ENCODE data around the gene PCDHB7. TPM values are rescaled to one million over a fixed set of nuclear protein-coding genes. Genes with fewer than 3 reads are reported as not detected.
"Not testable (repeated sequence)": the region's sequence is repeated elsewhere in the genome, so short reads cannot be mapped to it uniquely, and the experiment has no call there.

PCDHB7 gene
- total RNA-seq, 1 experiment from 2014 or later = not detected

- H3K4me1 Mint-ChIP-seq (ENCODE audit: low read depth, unreplicated experiment) = no peaks in the 10 kb centered on the region
- no peaks in the 10 kb centered on the region for H3K36me3 Mint-ChIP-seq (ENCODE audit: insufficient read depth, unreplicated experiment)
- H3K27ac Mint-ChIP-seq (ENCODE audit: unreplicated experiment) = no peak overlapping the region
- H3K9me3 ChIP-seq = no peaks in the 10 kb centered on the region
- H3K36me3 ChIP-seq (ENCODE audit: control insufficient read depth, insufficient read depth, low read length) = no peaks in the 10 kb centered on the region
- H3K4me3 Mint-ChIP-seq (ENCODE audit: unreplicated experiment) = no peak overlapping the region
- no peaks in the 10 kb centered on the region for H3K27me3 Mint-ChIP-seq (ENCODE audit: insufficient read depth, unreplicated experiment)
- intact Hi-C loops (cut with micrococcal nuclease; ENCODE audit: unreplicated experiment) = no loop called here
- ChIA-PET POLR2A (no interaction called here), CTCF (no interaction called here)
- peaks cover 9% of the 10 kb centered on the region for H3K9me3 Mint-ChIP-seq (ENCODE audit: unreplicated experiment)
- no peak overlapping the region for H3K4me3 ChIP-seq (ENCODE audit: low read depth, low read length)
- no peaks in the 10 kb centered on the region for H3K27me3 ChIP-seq (replicated peaks; ENCODE audit: control insufficient read depth, insufficient read depth, low read length)
- DNase-seq = no peak
- H3K4me1 ChIP-seq = no peaks in the 10 kb centered on the region
- no peak for TF ChIP-seq CTCF (IDR thresholded peaks at IDR 0.05; ENCODE audit: insufficient read depth in 1 of 2, low read depth in 1 of 2, low read length in 1 of 2, severe bottlenecking in 1 of 2, unreplicated experiment in 1 of 2)
- BruUV-seq (replicated peaks) = no TSS peak
Observed at GRCh38 chr5:141175933-141176332, 3.5 kb downstream of the PCDHB7 start.

- POLR2A ChIA-PET; H3K4me1 Mint-ChIP-seq (ENCODE audit: low read depth, unreplicated experiment); CTCF ChIA-PET; H3K36me3 ChIP-seq (ENCODE audit: control insufficient read depth, insufficient read depth, low read length); H3K4me3 ChIP-seq (ENCODE audit: low read depth, low read length); BruUV-seq (replicated peaks); H3K9me3 Mint-ChIP-seq (ENCODE audit: unreplicated experiment); H3K9me3 ChIP-seq; H3K27ac Mint-ChIP-seq (ENCODE audit: unreplicated experiment); H3K27me3 Mint-ChIP-seq (ENCODE audit: insufficient read depth, unreplicated experiment); H3K36me3 Mint-ChIP-seq (ENCODE audit: insufficient read depth, unreplicated experiment); DNase-seq; H3K4me1 ChIP-seq; H3K27me3 ChIP-seq (replicated peaks; ENCODE audit: control insufficient read depth, insufficient read depth, low read length); H3K4me3 Mint-ChIP-seq (ENCODE audit: unreplicated experiment): not testable (repeated sequence)
- intact Hi-C loops (cut with micrococcal nuclease; ENCODE audit: unreplicated experiment) = loop anchor here (2.0 kb wide), 1 partner anchor 37 kb away; no protein-coding TSS in a partner anchor
Observed at GRCh38 chr5:141177577-141178191, 5.2 kb downstream of the PCDHB7 start, which contains the start of gene PCDHB8. TSS of gene PCDHB8 (plus strand) at chr5:141177790. CDS start at chr5:141178035, 245 bp downstream.

GRCh38 chr5:141179371-141179770 lies 6.9 kb downstream of the PCDHB7 start:
- CTCF ChIA-PET; H3K4me1 ChIP-seq; H3K36me3 ChIP-seq (ENCODE audit: control insufficient read depth, insufficient read depth, low read length); H3K36me3 Mint-ChIP-seq (ENCODE audit: insufficient read depth, unreplicated experiment); H3K4me3 ChIP-seq (ENCODE audit: low read depth, low read length); H3K4me3 Mint-ChIP-seq (ENCODE audit: unreplicated experiment); BruUV-seq (replicated peaks); DNase-seq; H3K27me3 Mint-ChIP-seq (ENCODE audit: insufficient read depth, unreplicated experiment); H3K27ac Mint-ChIP-seq (ENCODE audit: unreplicated experiment); H3K27me3 ChIP-seq (replicated peaks; ENCODE audit: control insufficient read depth, insufficient read depth, low read length); H3K4me1 Mint-ChIP-seq (ENCODE audit: low read depth, unreplicated experiment); POLR2A ChIA-PET; H3K9me3 ChIP-seq; H3K9me3 Mint-ChIP-seq (ENCODE audit: unreplicated experiment): not testable (repeated sequence)
- intact Hi-C loops (cut with micrococcal nuclease; ENCODE audit: unreplicated experiment) = loop anchor here (2.0 kb wide), 1 partner anchor 35 kb away; no protein-coding TSS in a partner anchor

GRCh38 chr5:141179876-141180275 lies 7.4 kb downstream of the PCDHB7 start:
- DNase-seq; H3K9me3 ChIP-seq; H3K27ac Mint-ChIP-seq (ENCODE audit: unreplicated experiment); H3K36me3 ChIP-seq (ENCODE audit: control insufficient read depth, insufficient read depth, low read length); H3K4me1 Mint-ChIP-seq (ENCODE audit: low read depth, unreplicated experiment); H3K4me1 ChIP-seq; H3K27me3 ChIP-seq (replicated peaks; ENCODE audit: control insufficient read depth, insufficient read depth, low read length); H3K9me3 Mint-ChIP-seq (ENCODE audit: unreplicated experiment); H3K4me3 Mint-ChIP-seq (ENCODE audit: unreplicated experiment); H3K4me3 ChIP-seq (ENCODE audit: low read depth, low read length); BruUV-seq (replicated peaks); POLR2A ChIA-PET; CTCF ChIA-PET; H3K36me3 Mint-ChIP-seq (ENCODE audit: insufficient read depth, unreplicated experiment); H3K27me3 Mint-ChIP-seq (ENCODE audit: insufficient read depth, unreplicated experiment): not testable (repeated sequence)
- intact Hi-C loops (cut with micrococcal nuclease; ENCODE audit: unreplicated experiment) = loop anchor here (2.0 kb wide), 1 partner anchor 35 kb away; no protein-coding TSS in a partner anchor
